ENCODE results near the gene PPID.

DNA sequence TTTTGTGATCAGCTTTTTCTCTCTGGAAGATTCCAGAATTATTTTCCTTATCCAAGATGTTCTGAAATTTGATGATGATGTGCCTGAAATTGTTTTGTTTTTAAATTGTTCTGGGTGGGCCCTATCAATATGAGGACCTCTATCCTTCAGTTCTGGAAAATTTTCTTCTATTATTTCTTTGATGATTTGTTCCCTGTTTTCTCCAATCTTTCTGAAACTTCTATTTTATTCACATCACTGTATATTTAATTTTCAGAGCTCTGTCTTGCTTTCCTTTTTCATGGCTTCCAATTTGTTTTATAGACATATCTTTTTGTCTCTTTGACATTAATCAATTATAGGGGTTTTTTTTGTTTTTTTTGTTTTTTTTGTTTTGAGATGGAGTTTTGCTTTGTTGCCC is 33.4 kb upstream of the PPID start:
- TF ChIP-seq CTCF (IDR thresholded peaks at IDR 0.05), result no peak
- TF ChIP-seq POLR2A (IDR thresholded peaks at IDR 0.05), result no peak
- no peak for TF ChIP-seq EP300 (IDR thresholded peaks at IDR 0.05)
- TF ChIP-seq POLR2AphosphoS5 (IDR thresholded peaks at IDR 0.05), result no peak

Data from gastroesophageal sphincter (tissue), 3 donors.